ENCODE measurements around the gene SYT7.

The SYT7 gene

DNA sequence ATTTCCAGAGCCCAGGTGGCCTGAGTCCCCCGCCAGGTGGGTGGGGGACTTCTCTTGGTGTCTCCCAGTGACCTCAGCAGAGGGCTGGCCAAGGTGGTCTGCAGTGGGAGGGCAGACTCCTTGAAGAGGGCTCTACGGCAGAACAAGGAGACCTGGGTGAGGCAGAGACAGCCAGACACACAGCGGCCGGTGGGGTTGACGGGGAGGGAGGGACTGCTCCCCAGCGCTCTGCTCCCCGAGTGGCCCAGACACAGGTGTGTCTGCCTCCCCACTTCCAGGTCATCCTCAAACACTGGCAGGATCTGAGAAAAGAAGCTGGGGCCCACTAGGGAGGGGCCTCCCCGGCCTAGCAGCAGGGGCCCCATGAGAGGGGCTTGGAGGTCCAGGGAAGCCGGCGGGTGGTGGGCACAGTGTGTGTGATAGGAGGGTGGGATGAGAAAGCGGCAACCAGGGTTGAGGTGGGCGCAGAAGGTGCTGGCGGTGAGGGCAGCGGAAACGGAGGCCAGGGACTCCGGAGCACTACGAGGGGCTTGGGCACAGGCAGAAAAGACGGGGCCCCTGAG lies 30.1 kb downstream of the SYT7 start:
- no peak for DNase-seq (ENCODE audit: low read depth)
- no peak overlapping the region for H3K4me3 ChIP-seq (ENCODE audit: low read length)
- TF ChIP-seq, protein P1, sequence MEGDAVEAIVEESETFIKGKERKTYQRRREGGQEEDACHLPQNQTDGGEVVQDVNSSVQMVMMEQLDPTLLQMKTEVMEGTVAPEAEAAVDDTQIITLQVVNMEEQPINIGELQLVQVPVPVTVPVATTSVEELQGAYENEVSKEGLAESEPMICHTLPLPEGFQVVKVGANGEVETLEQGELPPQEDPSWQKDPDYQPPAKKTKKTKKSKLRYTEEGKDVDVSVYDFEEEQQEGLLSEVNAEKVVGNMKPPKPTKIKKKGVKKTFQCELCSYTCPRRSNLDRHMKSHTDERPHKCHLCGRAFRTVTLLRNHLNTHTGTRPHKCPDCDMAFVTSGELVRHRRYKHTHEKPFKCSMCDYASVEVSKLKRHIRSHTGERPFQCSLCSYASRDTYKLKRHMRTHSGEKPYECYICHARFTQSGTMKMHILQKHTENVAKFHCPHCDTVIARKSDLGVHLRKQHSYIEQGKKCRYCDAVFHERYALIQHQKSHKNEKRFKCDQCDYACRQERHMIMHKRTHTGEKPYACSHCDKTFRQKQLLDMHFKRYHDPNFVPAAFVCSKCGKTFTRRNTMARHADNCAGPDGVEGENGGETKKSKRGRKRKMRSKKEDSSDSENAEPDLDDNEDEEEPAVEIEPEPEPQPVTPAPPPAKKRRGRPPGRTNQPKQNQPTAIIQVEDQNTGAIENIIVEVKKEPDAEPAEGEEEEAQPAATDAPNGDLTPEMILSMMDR (conservative IDR thresholded peaks at IDR 0.05; ENCODE audit: low read depth, low read length) = no peak

DNA sequence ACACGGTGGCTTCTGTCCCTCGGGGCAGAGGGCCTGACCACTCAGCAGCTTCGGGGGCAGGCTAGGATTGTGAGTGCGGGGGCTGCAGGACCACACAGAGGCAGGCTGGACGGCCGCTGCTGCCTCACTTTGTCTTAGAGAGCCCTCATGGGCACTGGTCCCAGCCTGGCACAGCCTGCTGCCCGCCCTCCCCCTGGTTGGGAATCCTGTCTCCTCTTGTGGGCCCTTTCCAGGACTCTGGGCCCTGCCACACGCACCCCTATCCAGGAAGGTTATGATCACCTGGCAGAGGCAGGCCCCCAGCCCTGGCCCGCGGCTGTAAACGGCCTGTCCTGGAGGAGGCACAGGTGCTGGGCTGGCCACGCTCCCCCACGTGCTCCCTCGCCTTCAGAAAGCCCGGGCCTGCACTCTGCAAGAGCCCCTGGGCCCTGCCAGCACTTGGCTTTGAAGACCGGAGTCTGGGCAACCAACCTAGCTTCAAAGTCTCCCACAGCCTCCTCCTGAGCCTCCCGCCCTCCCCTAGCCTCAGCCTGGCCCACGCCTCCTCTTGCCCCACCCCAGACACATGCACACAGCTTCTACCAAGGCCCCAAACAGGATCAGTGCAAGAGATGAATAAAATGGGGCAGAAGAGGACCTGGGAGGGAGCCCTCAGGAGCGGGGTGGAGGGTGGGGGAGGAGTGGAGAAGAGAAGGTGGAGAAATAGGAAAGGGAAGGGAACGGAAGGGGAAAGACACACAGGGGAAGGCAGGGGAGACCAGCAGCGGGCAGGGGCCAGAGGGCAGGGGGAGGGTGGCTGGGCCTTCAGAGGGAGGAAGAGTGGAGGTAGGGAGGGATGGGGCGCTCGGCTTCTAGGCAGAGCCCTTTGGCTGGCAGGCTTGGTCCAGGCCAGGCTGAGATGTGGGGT lies 31.0 kb downstream of the SYT7 start:
- TF ChIP-seq, protein P1 (conservative IDR thresholded peaks at IDR 0.05; ENCODE audit: low read depth, low read length) = no peak
- DNase-seq (ENCODE audit: low read depth) = no peak
- no peak overlapping the region for H3K4me3 ChIP-seq (ENCODE audit: low read length)

DNA sequence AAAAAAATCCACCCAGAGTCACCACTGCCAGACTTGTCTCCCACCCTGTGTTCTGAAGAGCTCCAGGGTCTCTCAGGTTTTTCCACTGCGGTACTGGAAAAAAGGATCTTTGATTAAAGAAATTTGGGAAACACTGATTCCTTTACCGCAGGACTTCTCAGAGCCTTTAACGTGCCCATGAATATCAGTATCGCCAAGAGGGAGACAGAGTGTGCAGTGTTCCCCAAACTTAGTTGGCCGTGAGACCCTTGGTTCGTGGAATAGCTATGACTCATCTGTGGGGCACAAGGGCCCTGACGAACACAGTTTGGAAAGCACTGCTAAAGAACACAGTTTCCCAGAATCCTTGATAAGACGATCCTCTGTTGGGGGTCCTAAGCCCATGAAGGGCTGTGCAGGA lies 31.7 kb downstream of the SYT7 start:
- H3K4me3 ChIP-seq (ENCODE audit: low read length) = no peak overlapping the region
- TF ChIP-seq, protein P1 (conservative IDR thresholded peaks at IDR 0.05; ENCODE audit: low read depth, low read length) = no peak
- DNase-seq (ENCODE audit: low read depth) = no peak

DNA sequence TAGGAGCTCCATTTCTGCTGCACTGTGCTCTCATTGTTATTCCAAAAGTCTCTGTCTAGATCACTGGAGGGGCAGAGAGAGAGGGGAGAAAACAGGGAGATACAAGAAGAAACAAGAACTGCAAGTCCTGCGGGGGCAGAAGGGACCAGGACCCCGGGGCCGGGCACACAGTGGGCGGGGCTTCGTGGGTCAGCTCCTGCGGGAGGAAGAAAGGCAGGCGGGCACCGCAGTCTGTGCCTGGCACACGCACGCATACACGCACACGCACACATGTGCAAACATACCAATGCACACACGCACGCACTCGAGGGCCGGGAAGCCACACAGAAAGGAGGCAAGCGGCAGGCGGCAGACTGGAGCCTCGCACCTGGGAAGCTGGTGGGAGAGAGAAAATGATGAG lies 33.6 kb downstream of the SYT7 start:
- TF ChIP-seq, protein P1 (conservative IDR thresholded peaks at IDR 0.05; ENCODE audit: low read depth, low read length) = no peak
- DNase-seq (ENCODE audit: low read depth) = no peak
- H3K4me3 ChIP-seq (ENCODE audit: low read length) = no peak overlapping the region

DNA sequence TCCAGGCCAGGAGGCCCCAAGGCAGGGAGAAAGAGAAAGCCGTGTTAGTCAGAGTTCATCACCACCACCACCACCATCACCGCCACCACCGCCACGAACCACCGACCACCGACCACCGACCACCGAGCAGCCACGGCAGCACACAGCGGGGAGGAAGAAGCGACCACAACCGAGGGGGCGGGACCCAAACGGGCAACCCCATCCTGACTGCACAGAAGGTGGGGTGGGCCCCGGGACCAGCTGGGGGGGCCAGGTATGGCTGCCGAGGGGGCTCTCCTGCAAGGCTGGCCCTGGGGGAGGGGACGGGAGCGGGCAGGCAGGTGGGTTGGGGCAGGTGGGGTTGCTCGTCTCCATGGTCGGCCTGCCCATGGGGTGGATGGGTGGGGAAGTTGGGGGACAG lies 34.2 kb downstream of the SYT7 start:
- TF ChIP-seq, protein P1 (conservative IDR thresholded peaks at IDR 0.05; ENCODE audit: low read depth, low read length) = no peak
- DNase-seq (ENCODE audit: low read depth) = no peak
- H3K4me3 ChIP-seq (ENCODE audit: low read length) = no peak overlapping the region

DNA sequence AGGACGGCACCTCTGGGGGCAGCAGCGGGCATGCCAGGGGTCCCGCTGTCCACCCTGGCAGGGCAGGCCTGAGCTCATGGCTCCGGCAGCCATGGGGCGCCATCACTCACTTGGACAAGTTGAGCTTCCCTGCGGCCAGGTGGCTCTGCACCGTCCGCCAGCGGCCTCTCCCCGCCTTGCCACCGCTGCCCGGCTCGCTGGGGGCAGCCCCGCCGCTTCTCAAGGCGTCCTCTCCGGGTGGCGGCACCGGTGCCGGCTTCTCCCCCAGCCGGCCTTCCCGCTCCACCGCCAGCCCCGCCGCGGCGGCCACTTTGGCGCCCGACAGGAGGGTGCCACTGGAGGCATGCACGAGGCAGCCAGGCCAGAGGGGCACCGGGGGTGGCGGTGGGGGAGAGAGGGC lies 35.0 kb downstream of the SYT7 start:
- TF ChIP-seq, protein P1 (conservative IDR thresholded peaks at IDR 0.05; ENCODE audit: low read depth, low read length) = no peak
- no peak overlapping the region for H3K4me3 ChIP-seq (ENCODE audit: low read length)
- DNase-seq (ENCODE audit: low read depth) = no peak

DNA sequence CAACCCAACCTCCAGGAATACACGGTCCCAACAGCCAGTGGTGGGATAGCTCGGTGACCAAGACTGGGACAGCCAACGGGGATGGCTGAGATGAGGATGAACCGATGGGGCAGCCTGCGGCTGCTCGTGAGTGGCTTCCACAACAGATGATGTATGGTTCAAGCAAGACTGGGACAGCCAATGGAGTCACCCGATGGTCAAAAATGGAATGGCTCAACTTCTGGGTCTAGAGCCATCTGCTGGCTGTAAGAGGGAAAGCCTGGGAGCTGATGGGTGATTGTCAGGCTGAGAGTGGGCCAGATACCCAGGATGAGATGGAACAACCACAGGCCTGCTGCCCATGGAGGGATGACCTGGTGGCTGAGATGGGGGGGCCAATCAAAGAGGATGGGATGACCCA lies 35.5 kb downstream of the SYT7 start:
- DNase-seq (ENCODE audit: low read depth) = no peak
- no peak overlapping the region for H3K4me3 ChIP-seq (ENCODE audit: low read length)
- TF ChIP-seq, protein P1 (conservative IDR thresholded peaks at IDR 0.05; ENCODE audit: low read depth, low read length) = peak; percentile 66
